Left lung (tissue), 10 donors: ENCODE measurements around the gene LDLRAD1. TPM values are rescaled to one million over a fixed set of nuclear protein-coding genes. Genes with fewer than 3 reads are reported as not detected.
"Not testable (repeated sequence)": the region's sequence is repeated elsewhere in the genome, so short reads cannot be mapped to it uniquely, and the experiment has no call there.

ENCODE experiments used
- ATAC-seq: fragments of 200-7000 bp; cut with Tn5 transposase; one replicate; pipeline ENCODE4 v1.9.1; 2020; ENCODE audit warnings: moderate library complexity
- DNase-seq, 4 donors: peaks; one replicate each; pipeline ENCODE4 v3.0.0-alpha.2; 2013 to 2020
- H3K27ac ChIP-seq, 2 donors: fragments of 200-600 bp; sonication (generic) in 1 of 2; one replicate each; pipeline versions ENCODE4 v1.5.0 to v1.8.0; 2020 to 2021
- H3K27me3 ChIP-seq, 2 donors: fragments of 200-600 bp; sonication (generic) in 1 of 2; one replicate each; pipeline versions ENCODE4 v1.5.0 to v1.8.0; 2020 to 2021
- H3K36me3 ChIP-seq, 2 donors: fragments of 200-600 bp; sonication (generic) in 1 of 2; one replicate each; pipeline versions ENCODE4 v1.5.0 to v1.8.0; 2020 to 2021
- H3K4me1 ChIP-seq, 2 donors: fragments of 200-600 bp; one replicate each; pipeline ENCODE4 v1.8.0; 2021
- H3K4me3 ChIP-seq, 2 donors: fragments of 200-600 bp; sonication (generic) in 1 of 2; one replicate each; pipeline versions ENCODE4 v1.5.0 to v1.8.0; 2020 to 2021; ENCODE audit warnings: mild to moderate bottlenecking in 1 of 2
- H3K9me3 ChIP-seq, 2 donors: fragments of 200-600 bp; sonication (generic) in 1 of 2; one replicate each; pipeline versions ENCODE4 v1.5.0 to v1.8.0; 2020 to 2021
- intact Hi-C, 2 donors: fragments of 100-400 bp; cut with DNase I; formaldehyde crosslinking; loops; one replicate each; pipeline versions ENCODE4 v1.11.2 to v1.14.2; 2022
- polyA plus RNA-seq, 6 donors: library from polyadenylated mRNA; unstranded; fragments of 120-200 nt; gene quantifications; one replicate each; pipeline ENCODE4 v1.2.1, GENCODE V29; 2013; ENCODE audit not compliant: insufficient read length in 6 of 6
- total RNA-seq, 2 donors: library from RNA; stranded (reverse); fragmentation: NEBNext Ultra II Directional; extraction: Animal tissue kit (Norgen Biotek cat#: 25700); gene quantifications; one replicate each; pipeline ENCODE4 v1.2.1, GENCODE V29; 2021
- TF ChIP-seq, protein P1 (sequence below), 2 donors: fragments of 200-600 bp; sonication (generic) in 1 of 2; IDR thresholded peaks; one replicate each; pipeline versions ENCODE4 v1.5.0 to v1.8.0; 2021; ENCODE audit warnings: antibody characterized with exemption in 2 of 2
- donor health status: DM: no; HTN: yes; CAD: no.
- donor health status: DM: no; HTN: no; CAD: no.

LDLRAD1 gene
- total and polyA plus RNA-seq, 8 donors, result 0.68 to 6.9 (median 3.9) TPM; not detected in 1

DNA sequence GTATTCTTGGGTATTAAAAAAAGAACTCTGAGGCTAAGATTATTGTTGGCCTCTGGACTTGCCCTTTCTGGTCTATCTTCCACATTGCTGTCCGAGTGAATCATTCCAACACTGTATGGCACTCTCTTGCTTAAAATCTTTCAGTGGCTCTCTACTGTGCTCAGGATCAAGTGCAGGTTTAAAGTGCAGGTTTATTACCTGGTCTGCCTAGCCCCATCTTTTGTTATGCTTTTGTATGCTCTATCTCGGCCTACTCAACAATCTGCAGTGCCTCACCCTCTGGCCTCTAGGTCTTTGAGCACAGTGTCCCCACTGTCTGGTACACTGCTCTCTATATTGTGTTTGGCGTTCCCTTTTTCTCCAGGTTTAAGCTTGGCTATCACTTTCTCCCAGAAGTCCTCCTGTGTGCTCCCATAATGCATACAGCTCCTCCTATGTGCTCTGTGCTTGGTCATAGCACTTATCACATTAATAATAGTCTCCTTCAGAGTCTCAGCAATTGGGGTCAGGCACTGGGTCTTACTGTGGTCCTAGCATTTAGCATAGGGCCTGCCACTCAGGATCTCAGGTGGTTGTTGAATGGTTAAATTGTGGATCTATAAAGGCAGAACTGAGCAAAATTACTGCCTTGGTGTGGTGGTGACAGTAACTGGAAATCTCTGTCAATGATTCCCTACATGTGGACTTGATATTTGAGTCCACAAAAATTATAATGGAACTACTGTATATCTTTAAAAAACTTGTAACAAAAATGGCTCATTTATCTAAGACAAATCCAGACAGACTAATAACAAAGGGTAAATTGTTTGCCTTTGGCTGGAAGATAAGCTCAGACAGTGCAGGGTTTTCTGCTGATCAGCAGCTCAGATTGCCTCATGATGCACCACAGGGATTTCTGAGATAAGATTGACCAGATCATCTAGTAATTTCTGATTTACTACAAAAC is 10.6 kb upstream of the LDLRAD1 start:
- TF ChIP-seq, protein P1, sequence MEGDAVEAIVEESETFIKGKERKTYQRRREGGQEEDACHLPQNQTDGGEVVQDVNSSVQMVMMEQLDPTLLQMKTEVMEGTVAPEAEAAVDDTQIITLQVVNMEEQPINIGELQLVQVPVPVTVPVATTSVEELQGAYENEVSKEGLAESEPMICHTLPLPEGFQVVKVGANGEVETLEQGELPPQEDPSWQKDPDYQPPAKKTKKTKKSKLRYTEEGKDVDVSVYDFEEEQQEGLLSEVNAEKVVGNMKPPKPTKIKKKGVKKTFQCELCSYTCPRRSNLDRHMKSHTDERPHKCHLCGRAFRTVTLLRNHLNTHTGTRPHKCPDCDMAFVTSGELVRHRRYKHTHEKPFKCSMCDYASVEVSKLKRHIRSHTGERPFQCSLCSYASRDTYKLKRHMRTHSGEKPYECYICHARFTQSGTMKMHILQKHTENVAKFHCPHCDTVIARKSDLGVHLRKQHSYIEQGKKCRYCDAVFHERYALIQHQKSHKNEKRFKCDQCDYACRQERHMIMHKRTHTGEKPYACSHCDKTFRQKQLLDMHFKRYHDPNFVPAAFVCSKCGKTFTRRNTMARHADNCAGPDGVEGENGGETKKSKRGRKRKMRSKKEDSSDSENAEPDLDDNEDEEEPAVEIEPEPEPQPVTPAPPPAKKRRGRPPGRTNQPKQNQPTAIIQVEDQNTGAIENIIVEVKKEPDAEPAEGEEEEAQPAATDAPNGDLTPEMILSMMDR (IDR thresholded peaks at IDR 0.05), result no peak
- DNase-seq, result no peak
- Histone ChIP-seq H3K27ac (no peak overlapping the region), H3K4me3 (no peak overlapping the region), H3K36me3 (peaks cover 0 to 45% of the 10 kb centered on the region in 2 donors), H3K9me3 (no peaks in the 10 kb centered on the region), H3K27me3 (no peaks in the 10 kb centered on the region), H3K4me1 (no peaks in the 10 kb centered on the region)
- intact Hi-C loops, result no loop called here
- ATAC-seq, result no peak

DNA sequence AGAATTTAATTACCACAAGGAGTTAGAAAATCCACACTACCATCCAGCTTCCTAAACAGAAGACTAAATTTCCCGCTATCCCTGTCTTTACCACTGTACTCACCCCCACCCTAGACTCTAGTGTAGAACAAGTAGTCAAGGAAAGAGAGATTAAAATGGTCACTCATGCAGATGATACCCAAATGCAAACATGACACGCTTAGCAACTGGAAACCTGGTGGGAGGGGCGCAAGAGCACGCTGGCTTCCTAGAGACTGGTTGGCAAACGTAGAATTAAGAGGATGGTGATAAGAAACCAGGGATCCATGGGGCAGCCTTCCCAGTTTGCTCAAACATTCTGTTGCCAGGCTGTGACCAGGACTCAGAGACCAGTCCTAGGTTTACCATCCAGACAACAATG is 9.9 kb upstream of the LDLRAD1 start:
- DNase-seq (no peak), ATAC-seq (no peak)
- Histone ChIP-seq H3K36me3 (peaks cover 0 to 38% of the 10 kb centered on the region in 2 donors), H3K27me3 (no peaks in the 10 kb centered on the region), H3K4me3 (no peak overlapping the region), H3K27ac (no peak overlapping the region), H3K9me3 (no peaks in the 10 kb centered on the region), H3K4me1 (no peaks in the 10 kb centered on the region)
- intact Hi-C loops, result no loop called here
- TF ChIP-seq, protein P1 (IDR thresholded peaks at IDR 0.05), result no peak

DNA sequence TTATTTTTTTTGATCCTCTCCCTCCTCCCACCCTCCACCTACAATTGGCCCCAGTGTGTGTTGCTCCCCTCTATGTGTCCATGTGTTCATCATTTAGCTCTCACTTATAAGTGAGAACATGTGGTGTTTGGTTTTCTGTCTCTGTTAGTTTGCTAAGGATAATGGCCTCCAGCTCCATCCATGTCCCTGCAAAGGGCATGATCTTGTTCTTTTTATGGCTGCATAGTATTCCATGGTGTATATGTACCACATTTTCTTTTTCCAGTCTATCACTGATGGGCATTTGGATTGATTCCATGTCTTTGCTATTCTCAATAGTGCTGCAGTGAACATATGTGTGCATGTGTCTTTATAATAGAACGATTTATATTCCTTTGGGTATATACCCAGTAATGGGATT is 6.8 kb upstream of the LDLRAD1 start:
- H3K9me3 ChIP-seq, intact Hi-C loops: not testable (repeated sequence)

DNA sequence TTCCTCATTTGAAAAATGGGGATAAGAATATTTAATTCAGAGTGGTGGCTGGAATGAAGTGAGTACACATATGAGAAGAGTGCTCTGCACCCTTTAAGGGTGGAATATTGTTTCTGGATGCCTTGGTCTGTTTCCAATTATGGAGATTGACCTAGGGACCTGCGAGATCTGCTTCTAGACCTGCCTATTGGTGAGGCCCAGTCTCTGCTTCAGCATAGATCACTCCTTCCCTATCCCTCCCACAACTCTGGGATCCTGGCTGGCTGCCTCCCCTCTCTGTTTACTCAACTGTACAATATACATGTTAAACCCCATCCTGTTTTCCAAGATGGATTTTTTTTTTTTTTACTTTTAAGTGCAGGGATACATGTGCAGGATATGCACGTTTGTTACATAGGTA is 6.4 kb upstream of the LDLRAD1 start:
- intact Hi-C loops, result no loop called here
- ATAC-seq (no peak), DNase-seq (no peak)
- Histone ChIP-seq H3K4me1 (no peaks in the 10 kb centered on the region), H3K9me3 (no peaks in the 10 kb centered on the region), H3K4me3 (no peak overlapping the region), H3K27me3 (no peaks in the 10 kb centered on the region), H3K27ac (no peak overlapping the region), H3K36me3 (peaks cover 0 to 4% of the 10 kb centered on the region in 2 donors)
- TF ChIP-seq, protein P1 (IDR thresholded peaks at IDR 0.05), result no peak

More for the DNA sequence above, 6.8 kb upstream of the LDLRAD1 start:
- DNase-seq, H3K36me3 ChIP-seq, H3K27ac ChIP-seq, H3K4me1 ChIP-seq, H3K27me3 ChIP-seq, ATAC-seq, H3K4me3 ChIP-seq: not testable (repeated sequence)

DNA sequence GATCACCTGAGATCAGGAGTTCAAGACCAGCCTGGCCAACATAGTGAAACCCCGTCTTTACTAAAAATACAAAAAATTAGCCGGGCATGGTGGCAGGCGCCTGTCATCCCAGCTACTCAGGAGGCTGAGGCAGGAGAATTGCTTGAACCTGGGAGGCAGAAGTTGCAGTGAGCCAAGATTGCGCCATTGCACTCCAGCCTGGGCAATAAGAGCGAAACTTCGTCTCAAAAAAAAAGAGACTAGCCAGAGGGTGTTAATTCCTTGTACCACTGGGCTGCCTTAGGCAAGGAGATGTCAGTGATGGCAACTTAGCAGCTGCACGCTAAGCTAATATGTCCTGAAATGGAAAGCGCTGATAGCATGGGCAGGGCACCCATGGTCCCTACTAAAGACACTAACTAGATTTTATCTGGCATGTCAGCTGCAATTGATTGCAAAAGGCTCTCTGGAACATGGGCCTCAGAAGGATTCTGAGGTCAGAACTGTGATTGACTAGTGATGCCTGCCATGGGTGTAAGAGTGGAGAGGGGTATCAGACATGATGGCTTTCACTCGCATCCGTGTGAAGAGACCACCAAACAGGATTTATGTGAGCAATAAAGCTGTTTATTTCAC is 1.7 kb upstream of the LDLRAD1 start:
- H3K27ac ChIP-seq, H3K4me3 ChIP-seq, H3K36me3 ChIP-seq, intact Hi-C loops, ATAC-seq, DNase-seq, H3K4me1 ChIP-seq, H3K27me3 ChIP-seq, H3K9me3 ChIP-seq: not testable (repeated sequence)

DNA sequence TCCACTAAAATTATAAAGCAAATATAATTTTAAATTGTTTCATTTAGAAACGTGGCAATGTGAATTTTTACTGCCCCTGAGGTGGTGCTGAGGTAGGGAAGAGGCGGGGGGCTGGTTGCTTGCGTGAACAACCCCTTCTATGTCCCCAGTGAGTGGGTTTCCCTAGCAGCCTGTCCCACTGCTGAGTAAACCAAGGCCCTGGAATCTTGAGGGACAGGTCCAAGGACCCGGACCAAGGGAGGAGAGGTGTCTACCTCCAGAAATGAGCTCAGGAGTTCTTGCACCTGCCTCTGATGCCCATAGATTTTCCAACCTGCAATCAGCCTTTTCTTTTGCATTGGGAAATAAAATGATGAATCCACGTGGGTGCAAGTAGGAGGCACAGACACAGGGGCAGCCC is 649 bp upstream of the LDLRAD1 start:
- Histone ChIP-seq H3K27me3 (peaks cover 0 to 12% of the 10 kb centered on the region in 2 donors), H3K27ac (no peak overlapping the region), H3K4me1 (no peaks in the 10 kb centered on the region), H3K36me3 (no peaks in the 10 kb centered on the region), H3K4me3 (no peak overlapping the region), H3K9me3 (no peaks in the 10 kb centered on the region)
- ATAC-seq (no peak), DNase-seq (no peak)
- TF ChIP-seq, protein P1 (IDR thresholded peaks at IDR 0.05), result no peak
- intact Hi-C loops, result no loop called here
